Measurements from ENCODE around the gene HOXC5. TPM values are rescaled to one million over a fixed set of nuclear protein-coding genes. Genes with fewer than 3 reads are reported as not detected.
"Not testable (repeated sequence)": the region's sequence is repeated elsewhere in the genome, so short reads cannot be mapped to it uniquely, and the experiment has no call there.

The HOXC5 gene
- total RNA-seq, 1 experiment from 2014 or later, result not detected

- no peaks in the 10 kb centered on the region for H3K9me3 ChIP-seq (replicated peaks)
- no peak overlapping the region for H3K27ac ChIP-seq
- H3K4me1 ChIP-seq, result peaks cover 3% of the 10 kb centered on the region; the same call in 1 of the 2 replicates
- no peaks in the 10 kb centered on the region; the same call in 1 of the 2 replicates for H3K36me3 ChIP-seq
- H3K4me3 ChIP-seq, result no peak overlapping the region
- no peak for DNase-seq
- no peaks in the 10 kb centered on the region for H3K27me3 ChIP-seq
These were observed 23.3 kb downstream of the HOXC5 start for GRCh38 chr12:54056110-54056509.

GRCh38 chr12:54058128-54058768 lies 25.4 kb downstream of the HOXC5 start:
- Histone ChIP-seq H3K4me1 (no peaks in the 10 kb centered on the region), H3K27ac (no peak overlapping the region), H3K4me3 (no peak overlapping the region), H3K36me3 (no peaks in the 10 kb centered on the region; the same call in 1 of the 2 replicates), H3K27me3 (no peaks in the 10 kb centered on the region), H3K9me3 (replicated peaks) (no peaks in the 10 kb centered on the region)
- no peak for DNase-seq

- Histone ChIP-seq H3K4me1 (no peaks in the 10 kb centered on the region), H3K4me3 (no peak overlapping the region), H3K27ac (no peak overlapping the region), H3K27me3 (no peaks in the 10 kb centered on the region), H3K36me3 (no peaks in the 10 kb centered on the region; the same call in 1 of the 2 replicates), H3K9me3 (replicated peaks) (no peaks in the 10 kb centered on the region)
- no peak for DNase-seq
These were observed 26.8 kb downstream of the HOXC5 start for GRCh38 chr12:54059668-54060067.

GRCh38 chr12:54060174-54060974 lies 27.5 kb downstream of the HOXC5 start:
- Histone ChIP-seq H3K27ac (no peak overlapping the region), H3K9me3 (replicated peaks) (no peaks in the 10 kb centered on the region), H3K27me3 (no peaks in the 10 kb centered on the region), H3K4me1 (no peaks in the 10 kb centered on the region), H3K4me3 (no peak overlapping the region), H3K36me3 (no peaks in the 10 kb centered on the region; the same call in 1 of the 2 replicates)
- no peak for DNase-seq

- Histone ChIP-seq H3K9me3 (replicated peaks) (no peaks in the 10 kb centered on the region), H3K4me3 (no peak overlapping the region), H3K27me3 (no peaks in the 10 kb centered on the region), H3K27ac (no peak overlapping the region), H3K36me3 (no peaks in the 10 kb centered on the region; the same call in 1 of the 2 replicates), H3K4me1 (no peaks in the 10 kb centered on the region)
- DNase-seq, result no peak
These were observed 28.3 kb downstream of the HOXC5 start for GRCh38 chr12:54060975-54061778.

GRCh38 chr12:54065677-54066076 lies 32.8 kb downstream of the HOXC5 start:
- H3K36me3 ChIP-seq, result no peaks in the 10 kb centered on the region
- no peak overlapping the region for H3K27ac ChIP-seq
- no peak for DNase-seq
- no peaks in the 10 kb centered on the region for H3K4me1 ChIP-seq
- no peaks in the 10 kb centered on the region for H3K9me3 ChIP-seq (replicated peaks)
- H3K4me3 ChIP-seq, result no peak overlapping the region
- H3K27me3 ChIP-seq, result no peaks in the 10 kb centered on the region

- H3K4me1 ChIP-seq, result no peaks in the 10 kb centered on the region
- no peak overlapping the region for H3K4me3 ChIP-seq
- H3K9me3 ChIP-seq (replicated peaks), result no peaks in the 10 kb centered on the region
- H3K27me3 ChIP-seq, result no peaks in the 10 kb centered on the region
- no peak for DNase-seq
- H3K27ac ChIP-seq, result no peak overlapping the region
- no peaks in the 10 kb centered on the region for H3K36me3 ChIP-seq
These were observed 33.6 kb downstream of the HOXC5 start for GRCh38 chr12:54066408-54066807.

- Histone ChIP-seq H3K36me3 (no peaks in the 10 kb centered on the region), H3K4me3 (no peak overlapping the region), H3K27ac (no peak overlapping the region), H3K9me3 (replicated peaks) (no peaks in the 10 kb centered on the region), H3K4me1 (no peaks in the 10 kb centered on the region), H3K27me3 (no peaks in the 10 kb centered on the region)
- no peak for DNase-seq
These were observed 35.7 kb downstream of the HOXC5 start for GRCh38 chr12:54068418-54069070.

GRCh38 chr12:54071942-54072341 lies 39.1 kb downstream of the HOXC5 start:
- Histone ChIP-seq H3K4me3 (no peak overlapping the region), H3K4me1 (no peaks in the 10 kb centered on the region), H3K36me3 (no peaks in the 10 kb centered on the region), H3K27me3 (no peaks in the 10 kb centered on the region; the same call in 1 of the 2 replicates), H3K9me3 (replicated peaks) (no peaks in the 10 kb centered on the region), H3K27ac (no peak overlapping the region)
- no peak for DNase-seq

GRCh38 chr12:54074308-54074707 lies 41.5 kb downstream of the HOXC5 start:
- Histone ChIP-seq H3K36me3 (no peaks in the 10 kb centered on the region), H3K9me3 (replicated peaks) (no peaks in the 10 kb centered on the region), H3K27ac (no peak overlapping the region), H3K4me3 (no peak overlapping the region), H3K4me1 (no peaks in the 10 kb centered on the region), H3K27me3 (no peaks in the 10 kb centered on the region; the same call in 1 of the 2 replicates)
- DNase-seq, result no peak

GRCh38 chr12:54075409-54075808 lies 42.6 kb downstream of the HOXC5 start:
- Histone ChIP-seq H3K9me3 (replicated peaks) (no peaks in the 10 kb centered on the region), H3K36me3 (no peaks in the 10 kb centered on the region), H3K27ac (no peak overlapping the region), H3K27me3 (no peaks in the 10 kb centered on the region; the same call in 1 of the 2 replicates), H3K4me1 (no peaks in the 10 kb centered on the region), H3K4me3 (no peak overlapping the region)
- DNase-seq, result no peak

GRCh38 chr12:54075974-54076373 lies 43.1 kb downstream of the HOXC5 start:
- Histone ChIP-seq H3K27me3 (no peaks in the 10 kb centered on the region; the same call in 1 of the 2 replicates), H3K27ac (no peak overlapping the region), H3K4me1 (no peaks in the 10 kb centered on the region), H3K9me3 (replicated peaks) (no peaks in the 10 kb centered on the region), H3K36me3 (no peaks in the 10 kb centered on the region), H3K4me3 (no peak overlapping the region)
- DNase-seq, result no peak

GRCh38 chr12:54077843-54078242 lies 45.0 kb downstream of the HOXC5 start:
- H3K4me1 ChIP-seq; H3K36me3 ChIP-seq; H3K4me3 ChIP-seq; H3K9me3 ChIP-seq (replicated peaks); H3K27ac ChIP-seq; DNase-seq; H3K27me3 ChIP-seq: not testable (repeated sequence)

- not testable (repeated sequence) for H3K27ac ChIP-seq; DNase-seq; H3K27me3 ChIP-seq; H3K9me3 ChIP-seq (replicated peaks); H3K36me3 ChIP-seq; H3K4me3 ChIP-seq; H3K4me1 ChIP-seq
These were observed 46.3 kb downstream of the HOXC5 start for GRCh38 chr12:54079115-54079514.

Measured in SJCRH30 (cell line).